Prostate gland (tissue), 2 donors: ENCODE measurements around the gene ETV6. TPM values are rescaled to one million over a fixed set of nuclear protein-coding genes. Genes with fewer than 3 reads are reported as not detected.

Source experiments
- DNase-seq: peaks from one replicate; pipeline ENCODE4 v3.0.0-alpha.2; 2019; ENCODE audit warnings: low spot score
- H3K27ac ChIP-seq, 2 donors: fragments of 200-600 bp; sonication (generic); 2 replicates each; pipeline ENCODE4 v1.5.1; 2017 to 2019
- H3K27me3 ChIP-seq: fragments of 200-600 bp; sonication (generic); replicated peaks from 2 replicates; pipeline ENCODE4 v1.5.1; 2019; ENCODE audit not compliant: insufficient read depth
- H3K36me3 ChIP-seq, 2 donors: fragments of 200-600 bp; sonication (generic); 1 replicate in 1 of 2; 2 replicates in 1 of 2; pipeline versions ENCODE4 v1.5.1 to v1.8.1; 2017 to 2019
- H3K4me1 ChIP-seq: fragments of 200-600 bp; sonication (generic); replicated peaks from 2 replicates; pipeline ENCODE4 v1.5.1; 2019
- H3K4me3 ChIP-seq, 2 donors: fragments of 200-600 bp; sonication (generic); 2 replicates each; pipeline ENCODE4 v1.5.1; 2017 to 2019
- H3K9me3 ChIP-seq: fragments of 200-600 bp; sonication (generic); 2 replicates; pipeline ENCODE4 v1.5.1; 2017
- CTCF ChIP-seq, 4 experiments: fragments of 200-600 bp in 2 of 4; fragments of 450-650 bp in 2 of 4; sonication (generic) in 2 of 4; IDR thresholded peaks; 1 replicate in 3 of 4; 2 replicates in 1 of 4; pipeline ENCODE4 v1.5.1; 2016 to 2019; ENCODE audit warnings: antibody characterized with exemption in 4 of 4, mild to moderate bottlenecking in 2 of 4, moderate library complexity in 2 of 4
- POLR2A ChIP-seq: fragments of 450-650 bp; IDR thresholded peaks from one replicate; pipeline ENCODE4 v1.6.1; 2016; ENCODE audit warnings: antibody characterized with exemption, mild to moderate bottlenecking
- POLR2AphosphoS5 ChIP-seq: sonication (generic); formaldehyde crosslinking; IDR thresholded peaks from one replicate; pipeline ENCODE4 v1.6.1; 2017; ENCODE audit warnings: antibody characterized with exemption
- WGBS: methylation state at CpG from one replicate; pipeline ENCODE4 v1.1.5; 2018; 5-methylcytosine and 5-hydroxymethylcytosine counted together
- intact Hi-C: fragments of 100-400 bp; cut with DNase I; formaldehyde crosslinking; loops from one replicate; pipeline ENCODE4 v1.14.2; 2022
- total RNA-seq, 2 donors: library from RNA; depleted of rRNA; stranded (reverse); fragments of >200 nt; gene quantifications; one replicate each; pipeline ENCODE4 v1.1.0, GENCODE V29; 2016

Gene ETV6
- total RNA-seq, 2 donors from 2014 or later = 26.7 to 33.6 TPM

- H3K27me3 ChIP-seq = no peaks in the 10 kb centered on the region
- no peaks in the 10 kb centered on the region for H3K36me3 ChIP-seq
- H3K4me1 ChIP-seq = peaks cover 10% of the 10 kb centered on the region
- 88% methylated on average over 5 of the region's 5 CpGs for WGBS
- TF ChIP-seq CTCF (IDR thresholded peaks at IDR 0.05) (no peak), POLR2A (no peak), POLR2AphosphoS5 (no peak)
- no peaks in the 10 kb centered on the region for H3K9me3 ChIP-seq
- no peak for DNase-seq
- H3K27ac ChIP-seq = no peak overlapping the region
- intact Hi-C loops = no loop called here
- H3K4me3 ChIP-seq = no peak overlapping the region
Measured at GRCh38 chr12:11702959-11703358, 53.5 kb downstream of the ETV6 start.

- no peaks in the 10 kb centered on the region for H3K27me3 ChIP-seq
- H3K4me1 ChIP-seq = peaks cover 10% of the 10 kb centered on the region
- intact Hi-C loops = no loop called here
- TF ChIP-seq CTCF (IDR thresholded peaks at IDR 0.05) (no peak), POLR2A (no peak), POLR2AphosphoS5 (no peak)
- no peak for DNase-seq
- H3K27ac ChIP-seq = no peak overlapping the region
- H3K9me3 ChIP-seq = no peaks in the 10 kb centered on the region
- H3K4me3 ChIP-seq = no peak overlapping the region
- no peaks in the 10 kb centered on the region for H3K36me3 ChIP-seq
- WGBS = 91% methylated on average over 4 of the region's 4 CpGs
Measured at GRCh38 chr12:11703378-11703777, 53.9 kb downstream of the ETV6 start.

- H3K9me3 ChIP-seq = no peaks in the 10 kb centered on the region
- DNase-seq = no peak
- TF ChIP-seq POLR2A (no peak), POLR2AphosphoS5 (no peak), CTCF (IDR thresholded peaks at IDR 0.05) (no peak)
- H3K4me1 ChIP-seq = peaks cover 10% of the 10 kb centered on the region
- 84% methylated on average over 8 of the region's 8 CpGs for WGBS
- peak overlapping the region in 1 of 2 donors; percentile 51 for H3K27ac ChIP-seq
- no peak overlapping the region for H3K4me3 ChIP-seq
- no peaks in the 10 kb centered on the region for H3K36me3 ChIP-seq
- no peaks in the 10 kb centered on the region for H3K27me3 ChIP-seq
- intact Hi-C loops = no loop called here
Measured at GRCh38 chr12:11704089-11704488, 54.6 kb downstream of the ETV6 start.

GRCh38 chr12:11705010-11705409 lies 55.5 kb downstream of the ETV6 start:
- WGBS = 52% methylated on average over 7 of the region's 7 CpGs
- Histone ChIP-seq H3K36me3 (no peaks in the 10 kb centered on the region), H3K4me3 (no peak overlapping the region), H3K27ac (peak overlapping the region; percentile 51 to 67), H3K27me3 (no peaks in the 10 kb centered on the region), H3K4me1 (peaks cover 10% of the 10 kb centered on the region), H3K9me3 (no peaks in the 10 kb centered on the region)
- DNase-seq = no peak
- peak; percentile 22 for TF ChIP-seq POLR2AphosphoS5
- TF ChIP-seq POLR2A = no peak
- TF ChIP-seq CTCF (IDR thresholded peaks at IDR 0.05) = no peak
- intact Hi-C loops = loop anchor here (5.0 kb wide), 1 partner anchor 48 kb away; no protein-coding TSS in a partner anchor
